Activated CD4-positive, alpha-beta memory T cell treated with anti-CD3 and anti-CD28 coated beads, Interleukin-2, amount 10 ng/mL, durations not matched to agents 7 days and 5 days (primary cell): ENCODE data around the gene ATP8B1. TPM values are rescaled to one million over a fixed set of nuclear protein-coding genes. Genes with fewer than 3 reads are reported as not detected.
"Not testable (repeated sequence)": the region's sequence is repeated elsewhere in the genome, so short reads cannot be mapped to it uniquely, and the experiment has no call there.

Experiments used
- CTCF ChIA-PET: fragments of 350-600 bp; sonication (Branson Sonifier 250); formaldehyde crosslinking; loops from one replicate; lab custom pipeline; 2021; ENCODE audit warnings: antibody characterized with exemption, inconsistent platforms; lab: Charles Lee
- POLR2A ChIA-PET: fragments of 350-600 bp; sonication (Branson Sonifier 250); formaldehyde crosslinking; loops from one replicate; lab custom pipeline; 2021; ENCODE audit warnings: antibody characterized with exemption; lab: Charles Lee
- DNase-seq: peaks from one replicate; pipeline ENCODE4 v3.0.0-alpha.2; 2020
- H3K27ac Mint-ChIP-seq: one replicate; pipeline ENCODE4 v1.8.0; 2021; ENCODE audit warnings: mild to moderate bottlenecking, mixed read lengths
- H3K27me3 Mint-ChIP-seq: one replicate; pipeline ENCODE4 v1.8.0; 2021; ENCODE audit warnings: mixed read lengths
- H3K36me3 Mint-ChIP-seq: one replicate; pipeline ENCODE4 v1.8.0; 2021; ENCODE audit warnings: low read depth, mixed read lengths
- H3K4me1 Mint-ChIP-seq: one replicate; pipeline ENCODE4 v1.8.0; 2021; ENCODE audit warnings: mixed read lengths
- H3K4me3 Mint-ChIP-seq: one replicate; pipeline ENCODE4 v1.8.0; 2021; ENCODE audit warnings: mild to moderate bottlenecking, mixed read lengths
- H3K9me3 Mint-ChIP-seq: one replicate; pipeline ENCODE4 v1.8.0; 2021; ENCODE audit warnings: mixed read lengths
- total RNA-seq, 2 experiments: library from RNA; stranded (reverse); gene quantifications; one replicate each; pipeline ENCODE4 v1.2.3, GENCODE V29; 2021

Gene ATP8B1
- total RNA-seq: not detected

GRCh38 chr18:57803103-57803969 is at the start of gene ATP8B1:
Gene ATP8B1 (minus strand): TSS chr18:57803315. CDS start chr18:57731807, 71,508 bp downstream.
- no peak for DNase-seq
- no peaks in the 10 kb centered on the region for H3K36me3 Mint-ChIP-seq
- H3K27ac Mint-ChIP-seq: no peak within 1 kb of the TSS
- peak within 1 kb of the TSS; percentile 47 for H3K4me3 Mint-ChIP-seq
- H3K27me3 Mint-ChIP-seq: peaks cover 46% of the 10 kb centered on the region
- no peaks in the 10 kb centered on the region for H3K9me3 Mint-ChIP-seq
- ChIA-PET POLR2A (no interaction called here), CTCF (no interaction called here)
- H3K4me1 Mint-ChIP-seq: peaks cover 10% of the 10 kb centered on the region

- no peak overlapping the region for H3K4me3 Mint-ChIP-seq
- no peaks in the 10 kb centered on the region for H3K36me3 Mint-ChIP-seq
- peaks cover 23% of the 10 kb centered on the region for H3K27me3 Mint-ChIP-seq
- no peak overlapping the region for H3K27ac Mint-ChIP-seq
- H3K4me1 Mint-ChIP-seq: no peaks in the 10 kb centered on the region
- CTCF ChIA-PET: no interaction called here
- POLR2A ChIA-PET: no interaction called here
- DNase-seq: no peak
- H3K9me3 Mint-ChIP-seq: no peaks in the 10 kb centered on the region
Measured at GRCh38 chr18:57850063-57850462, 46.9 kb upstream of the ATP8B1 start.

GRCh38 chr18:57848374-57848773 is 45.3 kb upstream of the ATP8B1 start:
- H3K36me3 Mint-ChIP-seq, CTCF ChIA-PET, POLR2A ChIA-PET, H3K27ac Mint-ChIP-seq, H3K4me1 Mint-ChIP-seq, H3K4me3 Mint-ChIP-seq, DNase-seq, H3K9me3 Mint-ChIP-seq: not testable (repeated sequence)
- peaks cover 33% of the 10 kb centered on the region for H3K27me3 Mint-ChIP-seq

- CTCF ChIA-PET: interaction anchor here (0.5 kb wide), 1 partner anchor 990 kb away, joined by 4 read pairs; no protein-coding TSS in a partner anchor
- POLR2A ChIA-PET, H3K9me3 Mint-ChIP-seq, H3K4me1 Mint-ChIP-seq, H3K36me3 Mint-ChIP-seq, DNase-seq, H3K27ac Mint-ChIP-seq, H3K4me3 Mint-ChIP-seq: not testable (repeated sequence)
- peaks cover 40% of the 10 kb centered on the region for H3K27me3 Mint-ChIP-seq
Measured at GRCh38 chr18:57847431-57847830, 44.3 kb upstream of the ATP8B1 start.

GRCh38 chr18:57846258-57846657 is 43.1 kb upstream of the ATP8B1 start:
- H3K27ac Mint-ChIP-seq: no peak overlapping the region
- POLR2A ChIA-PET: no interaction called here

GRCh38 chr18:57845605-57846074 is 42.5 kb upstream of the ATP8B1 start:
- CTCF ChIA-PET: interaction anchor here (0.6 kb wide), 1 partner anchor 1462 kb away, joined by 3 read pairs; no protein-coding TSS in a partner anchor
- H3K27me3 Mint-ChIP-seq: peaks cover 39% of the 10 kb centered on the region
- no peak overlapping the region for H3K27ac Mint-ChIP-seq
- peaks cover 15% of the 10 kb centered on the region for H3K4me1 Mint-ChIP-seq
- no peak overlapping the region for H3K4me3 Mint-ChIP-seq
- DNase-seq: no peak
- no peaks in the 10 kb centered on the region for H3K9me3 Mint-ChIP-seq
- H3K36me3 Mint-ChIP-seq: peaks cover 5% of the 10 kb centered on the region
- POLR2A ChIA-PET: no interaction called here

More at GRCh38 chr18:57846258-57846657, 43.1 kb upstream of the ATP8B1 start:
- CTCF ChIA-PET: no interaction called here
- H3K27me3 Mint-ChIP-seq: peaks cover 37% of the 10 kb centered on the region
- peaks cover 11% of the 10 kb centered on the region for H3K4me1 Mint-ChIP-seq
- no peak overlapping the region for H3K4me3 Mint-ChIP-seq
- H3K36me3 Mint-ChIP-seq: peaks cover 5% of the 10 kb centered on the region
- no peaks in the 10 kb centered on the region for H3K9me3 Mint-ChIP-seq
- DNase-seq: no peak

- Mint-ChIP-seq H3K9me3 (no peaks in the 10 kb centered on the region), H3K27ac (no peak overlapping the region), H3K27me3 (peaks cover 43% of the 10 kb centered on the region), H3K4me1 (peaks cover 15% of the 10 kb centered on the region), H3K36me3 (peaks cover 5% of the 10 kb centered on the region), H3K4me3 (no peak overlapping the region)
- POLR2A ChIA-PET: no interaction called here
- DNase-seq: no peak
- CTCF ChIA-PET: no interaction called here
Measured at GRCh38 chr18:57844319-57844718, 41.2 kb upstream of the ATP8B1 start.

- peaks cover 47% of the 10 kb centered on the region for H3K27me3 Mint-ChIP-seq
- CTCF ChIA-PET: interaction anchor here (0.9 kb wide), 1 partner anchor 15 kb away, joined by 3 read pairs; no protein-coding TSS in a partner anchor
Measured at GRCh38 chr18:57843386-57843785, 40.3 kb upstream of the ATP8B1 start.

GRCh38 chr18:57841568-57841967 is 38.5 kb upstream of the ATP8B1 start:
- CTCF ChIA-PET: no interaction called here
- POLR2A ChIA-PET: no interaction called here
- Mint-ChIP-seq H3K9me3 (peaks cover 9% of the 10 kb centered on the region), H3K27ac (no peak overlapping the region), H3K36me3 (peaks cover 9% of the 10 kb centered on the region), H3K4me1 (peaks cover 27% of the 10 kb centered on the region), H3K4me3 (no peak overlapping the region), H3K27me3 (peaks cover 54% of the 10 kb centered on the region)
- DNase-seq: no peak

More at GRCh38 chr18:57843386-57843785, 40.3 kb upstream of the ATP8B1 start:
- peaks cover 18% of the 10 kb centered on the region for H3K4me1 Mint-ChIP-seq
- H3K27ac Mint-ChIP-seq: no peak overlapping the region
- DNase-seq: no peak
- H3K4me3 Mint-ChIP-seq: no peak overlapping the region
- POLR2A ChIA-PET: no interaction called here
- peaks cover 5% of the 10 kb centered on the region for H3K36me3 Mint-ChIP-seq
- H3K9me3 Mint-ChIP-seq: no peaks in the 10 kb centered on the region

- CTCF ChIA-PET: no interaction called here
- no peak overlapping the region for H3K4me3 Mint-ChIP-seq
- POLR2A ChIA-PET: no interaction called here
Measured at GRCh38 chr18:57839942-57840381, 36.8 kb upstream of the ATP8B1 start.

GRCh38 chr18:57837917-57838548 is 34.9 kb upstream of the ATP8B1 start:
- DNase-seq: peak; percentile 35
- CTCF ChIA-PET: no interaction called here
- H3K27me3 Mint-ChIP-seq: peaks cover 31% of the 10 kb centered on the region
- POLR2A ChIA-PET: interaction anchor here (1.5 kb wide), 1 partner anchor 216 kb away, joined by 3 read pairs; the partner anchor contains the start of gene NARS1
- H3K36me3 Mint-ChIP-seq: peaks cover 14% of the 10 kb centered on the region
- peaks cover 18% of the 10 kb centered on the region for H3K9me3 Mint-ChIP-seq
- no peak overlapping the region for H3K27ac Mint-ChIP-seq
- H3K4me1 Mint-ChIP-seq: peaks cover 39% of the 10 kb centered on the region
- no peak overlapping the region for H3K4me3 Mint-ChIP-seq

More at GRCh38 chr18:57839942-57840381, 36.8 kb upstream of the ATP8B1 start:
- Mint-ChIP-seq H3K27ac (no peak overlapping the region), H3K36me3 (peaks cover 19% of the 10 kb centered on the region), H3K4me1 (peaks cover 27% of the 10 kb centered on the region), H3K9me3 (peaks cover 18% of the 10 kb centered on the region), H3K27me3 (peaks cover 45% of the 10 kb centered on the region)
- DNase-seq: no peak

GRCh38 chr18:57836557-57836956 is 33.4 kb upstream of the ATP8B1 start:
- no peak overlapping the region for H3K4me3 Mint-ChIP-seq
- peaks cover 26% of the 10 kb centered on the region for H3K27me3 Mint-ChIP-seq
- ChIA-PET CTCF (no interaction called here), POLR2A (no interaction called here)
- DNase-seq: no peak
- peaks cover 28% of the 10 kb centered on the region for H3K9me3 Mint-ChIP-seq
- peaks cover 38% of the 10 kb centered on the region for H3K4me1 Mint-ChIP-seq
- no peak overlapping the region for H3K27ac Mint-ChIP-seq
- peaks cover 17% of the 10 kb centered on the region for H3K36me3 Mint-ChIP-seq

GRCh38 chr18:57835904-57836303 is 32.8 kb upstream of the ATP8B1 start:
- POLR2A ChIA-PET: no interaction called here

More at GRCh38 chr18:57835904-57836303, 32.8 kb upstream of the ATP8B1 start:
- H3K4me1 Mint-ChIP-seq: peaks cover 34% of the 10 kb centered on the region
- H3K36me3 Mint-ChIP-seq: peaks cover 17% of the 10 kb centered on the region
- DNase-seq: no peak
- peaks cover 22% of the 10 kb centered on the region for H3K27me3 Mint-ChIP-seq
- H3K27ac Mint-ChIP-seq: no peak overlapping the region
- CTCF ChIA-PET: no interaction called here
- no peak overlapping the region for H3K4me3 Mint-ChIP-seq
- peaks cover 28% of the 10 kb centered on the region for H3K9me3 Mint-ChIP-seq
